GM19372 (cell line): ENCODE results near the gene PYHIN1.

ENCODE experiments used
- ATAC-seq: cut with Tn5 transposase; IDR thresholded peaks from one replicate; pipeline ENCODE4 v1.9.1; 2021; ENCODE audit warnings: mild to moderate bottlenecking, low read depth, moderate library complexity; ENCODE audit not compliant: unreplicated experiment

The PYHIN1 gene

DNA sequence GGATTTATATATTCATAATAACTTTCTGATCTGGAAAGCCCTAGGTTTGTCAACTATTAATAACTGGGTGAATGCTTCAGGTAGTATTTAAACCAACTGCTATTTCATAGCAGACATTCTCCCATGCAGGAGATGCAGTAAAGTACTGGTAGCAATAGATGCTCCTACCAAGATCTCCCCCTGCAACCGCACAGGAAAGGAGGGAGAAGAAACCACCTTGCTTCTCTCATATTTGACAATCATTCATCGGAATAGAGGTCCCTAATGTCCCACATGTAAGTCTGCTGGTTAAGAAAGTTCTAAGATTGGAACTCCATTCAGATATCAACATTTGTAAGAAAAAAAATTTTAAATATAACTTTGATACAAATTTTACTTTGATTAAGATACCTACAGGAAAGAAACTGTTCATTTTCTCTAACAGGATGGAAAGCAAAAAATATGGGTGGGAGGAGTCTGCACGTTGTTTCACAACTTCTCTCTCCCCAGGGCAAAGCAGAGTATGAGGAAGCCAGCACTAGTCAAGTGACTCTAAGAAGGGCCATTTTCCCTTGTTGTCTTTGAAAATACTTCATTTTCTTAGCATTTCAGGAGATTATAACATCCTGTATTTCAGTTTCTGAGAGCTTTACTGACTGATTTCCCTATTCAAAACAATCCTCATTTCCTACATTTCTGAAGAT is at the start of gene PYHIN1:
Gene PYHIN1 (plus strand): TSS at position 498 of the 683 bp plus-strand sequence. CDS start 5,359 bp downstream, outside the sequence.
- peak; percentile 64 for ATAC-seq

DNA sequence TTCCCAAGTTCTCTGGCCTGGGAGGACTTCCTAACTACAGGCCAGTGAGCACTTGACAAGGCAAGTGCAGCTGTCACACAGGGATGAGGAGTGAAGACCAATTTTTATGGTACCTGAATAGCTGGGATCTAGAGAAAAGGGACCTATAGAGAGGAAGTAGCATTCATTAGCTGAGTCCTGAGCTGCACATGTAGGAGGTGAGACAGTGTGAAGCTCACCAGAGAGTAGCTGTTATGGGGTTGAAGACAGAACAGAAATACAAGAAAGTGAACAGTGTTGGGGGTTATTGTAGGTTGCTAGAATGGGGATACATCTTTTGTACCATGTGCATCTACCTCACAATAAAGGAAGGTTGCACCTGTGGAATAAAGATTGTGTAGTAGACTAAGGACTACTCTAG is 37.7 kb upstream of the PYHIN1 start:
- no peak for ATAC-seq

DNA sequence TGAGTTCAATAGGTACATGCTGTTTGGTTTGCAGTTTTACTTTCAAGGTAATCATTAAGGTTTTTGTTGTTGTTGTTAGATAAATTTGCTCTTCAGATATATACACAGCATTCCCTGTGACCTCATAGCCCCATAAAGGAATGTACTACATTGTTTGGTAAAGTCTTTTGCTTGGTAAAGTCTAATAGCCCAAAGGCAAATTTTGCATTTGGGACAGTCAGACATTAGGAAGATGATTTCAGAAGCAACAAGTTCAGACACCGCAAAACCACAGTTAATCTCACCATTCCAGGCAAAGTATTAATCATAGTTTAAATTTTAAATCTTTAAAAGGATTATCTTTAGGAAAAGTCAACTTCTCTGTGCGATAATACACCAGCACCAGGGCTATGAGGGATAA is 32.6 kb upstream of the PYHIN1 start:
- ATAC-seq: no peak

DNA sequence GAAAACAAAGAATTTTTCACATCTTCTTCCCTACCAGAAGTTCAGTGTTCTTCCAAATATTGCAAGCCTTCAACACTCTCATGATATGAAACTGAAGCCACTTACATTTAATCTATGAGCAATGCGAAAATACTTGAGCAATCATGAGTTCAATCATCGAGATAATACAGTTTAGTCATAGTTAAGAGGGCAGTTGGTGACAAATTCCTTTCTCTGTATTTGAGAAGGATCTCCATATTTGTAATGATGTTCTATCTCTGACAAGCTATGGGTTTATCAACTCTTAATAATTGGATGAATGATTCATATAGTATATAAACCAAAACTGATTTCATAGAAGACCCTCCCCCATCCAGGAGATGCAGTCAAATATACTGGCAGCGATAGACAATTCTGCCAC is 29.7 kb upstream of the PYHIN1 start:
- no peak for ATAC-seq

DNA sequence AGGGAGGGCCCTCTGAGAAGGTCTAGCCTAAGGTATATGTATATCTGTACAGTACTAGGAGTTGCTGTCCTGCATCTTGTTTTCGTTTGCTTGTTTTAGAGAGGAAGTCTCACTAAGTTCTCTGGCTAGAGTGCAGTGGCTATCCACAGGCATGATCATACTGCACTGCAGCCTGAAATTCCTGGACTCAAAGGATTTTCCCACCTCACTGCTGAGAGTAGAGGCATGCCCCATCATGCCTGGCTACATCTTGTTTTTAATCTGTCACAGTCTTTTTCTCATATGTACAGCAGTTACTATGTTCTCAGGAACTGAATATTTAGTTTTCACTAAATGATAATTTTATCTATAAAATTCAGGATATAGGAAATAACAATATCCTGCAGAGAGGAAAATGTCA is 15.3 kb upstream of the PYHIN1 start:
- ATAC-seq: no peak

DNA sequence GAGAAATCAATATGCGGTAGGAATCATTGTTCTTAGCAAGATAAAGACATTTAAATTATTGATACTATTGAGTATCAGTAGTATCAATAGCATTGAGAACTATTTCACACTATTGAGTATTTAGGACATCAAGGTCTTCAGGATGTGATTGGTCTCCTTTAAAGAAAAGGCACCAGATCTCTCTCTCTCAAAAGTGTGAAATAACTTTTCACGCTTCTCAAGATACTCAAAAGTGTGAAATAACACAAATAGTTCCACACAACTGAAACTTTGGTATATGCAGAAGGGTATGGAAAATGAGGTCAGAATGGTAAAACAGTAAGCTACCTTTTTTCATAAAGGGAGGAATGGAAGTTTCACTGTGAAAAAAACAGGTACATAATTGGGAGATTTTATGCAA is 6.7 kb upstream of the PYHIN1 start:
- ATAC-seq: no peak

DNA sequence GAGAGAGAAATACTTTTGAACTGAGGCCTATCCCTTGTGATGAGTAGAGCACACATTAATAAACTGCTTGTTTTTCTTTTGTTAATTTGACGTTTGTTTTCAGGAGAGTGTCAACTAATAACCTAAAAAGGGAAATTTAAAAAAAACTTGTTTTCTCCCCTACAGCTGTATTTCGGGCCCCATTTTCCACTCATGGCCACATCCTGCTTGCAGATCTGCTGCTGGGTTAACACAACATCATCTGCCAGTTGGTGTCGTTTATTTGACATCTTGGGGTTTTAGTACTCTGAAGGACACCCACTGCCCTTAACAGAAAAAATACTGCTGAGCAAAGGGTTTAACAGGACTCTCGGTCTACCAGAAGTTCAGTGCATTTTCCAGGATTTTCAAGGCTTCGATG is 848 bp upstream of the PYHIN1 start:
- peak; percentile 66 for ATAC-seq

DNA sequence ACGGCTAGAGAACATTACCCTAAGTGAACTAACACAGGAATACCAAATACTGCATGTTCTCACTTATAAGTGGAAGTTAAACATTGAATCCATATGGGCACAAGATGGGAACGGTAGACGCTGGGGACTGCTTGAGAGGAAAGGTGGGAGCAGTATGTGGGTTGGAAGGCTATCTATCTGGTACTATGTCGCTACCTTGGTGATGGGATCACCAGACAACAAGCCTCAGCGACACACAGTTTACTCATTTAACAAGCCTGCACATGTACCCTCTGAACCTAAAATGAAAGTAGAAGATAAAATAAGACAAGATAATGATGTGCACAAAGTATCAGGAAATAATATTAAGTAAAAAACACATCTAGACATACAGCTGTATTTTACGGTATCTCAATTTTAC is 819 bp downstream of the PYHIN1 start:
- no peak for ATAC-seq

DNA sequence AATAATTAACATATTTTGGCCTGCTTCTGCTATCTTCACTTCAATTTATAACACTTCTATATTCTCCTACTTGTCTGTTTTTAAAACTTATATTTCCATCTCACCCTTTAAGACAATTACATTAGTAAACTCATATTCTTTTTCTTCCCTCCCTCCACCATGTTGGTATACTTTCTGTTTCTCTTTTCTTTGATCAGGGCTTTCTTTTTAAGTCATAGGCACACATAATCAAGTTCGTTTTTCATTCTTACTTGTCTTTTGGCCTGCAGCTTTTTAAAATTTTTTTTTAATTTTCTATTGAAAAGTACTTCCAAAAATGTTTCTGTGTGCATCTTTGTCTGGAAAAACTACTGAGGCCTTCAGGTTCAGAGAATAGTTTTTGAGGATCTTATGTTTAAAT is 2.3 kb downstream of the PYHIN1 start:
- no peak for ATAC-seq

DNA sequence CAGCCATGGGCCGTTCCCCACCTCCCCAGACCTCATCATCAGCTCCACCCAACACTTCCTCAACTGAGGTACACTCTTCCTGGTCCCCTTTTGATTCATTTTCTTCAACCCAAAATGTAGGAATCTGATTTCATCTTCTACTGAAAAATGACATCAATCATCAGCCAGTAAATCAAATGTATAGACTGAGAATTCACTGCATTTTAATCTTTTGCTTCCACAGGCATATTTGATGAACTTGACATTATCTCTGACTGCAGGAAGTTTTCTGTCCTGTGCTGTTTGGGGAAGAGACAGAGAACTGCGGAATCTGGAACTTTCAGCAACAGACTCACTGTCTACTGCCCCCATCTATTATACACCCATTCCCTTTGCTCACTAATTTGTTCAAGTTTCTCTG is 7.8 kb downstream of the PYHIN1 start:
- ATAC-seq: no peak

DNA sequence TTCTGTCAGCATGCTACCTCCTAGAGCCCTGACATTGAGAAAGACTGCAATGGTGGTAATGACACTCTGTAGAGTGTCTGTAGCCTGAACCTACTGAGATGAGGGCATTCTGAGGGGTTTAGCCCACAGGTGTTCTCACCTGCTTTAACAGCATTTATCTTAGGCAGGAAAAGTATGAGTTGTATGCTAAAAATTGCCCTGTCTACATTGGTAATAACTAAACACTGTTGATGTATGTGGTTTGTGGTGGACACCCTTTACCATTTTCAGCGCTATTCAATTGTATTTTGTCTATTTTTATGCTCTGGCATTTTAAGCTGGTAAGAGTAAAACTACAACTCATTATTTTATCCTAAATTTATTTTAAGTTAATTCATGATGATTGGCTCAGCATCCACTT is 10.0 kb downstream of the PYHIN1 start:
- ATAC-seq: no peak

DNA sequence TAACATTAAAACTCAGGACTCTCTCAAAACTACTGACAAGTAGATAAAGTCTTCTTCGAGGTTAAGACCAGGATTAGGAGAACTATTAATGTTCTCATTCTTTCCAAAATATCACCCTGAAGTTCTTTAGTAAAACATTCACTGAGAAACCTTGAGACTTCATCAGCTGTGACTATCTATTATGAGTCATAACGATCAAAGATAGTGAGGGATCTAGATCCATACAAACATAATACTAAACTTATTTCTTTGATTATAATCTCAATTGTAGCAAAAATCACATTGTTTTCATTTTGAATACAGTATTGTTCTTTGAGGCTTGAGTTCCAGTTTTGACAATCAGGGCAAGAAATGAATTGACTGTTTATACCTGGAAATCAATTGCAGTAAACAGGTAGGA is 11.1 kb downstream of the PYHIN1 start:
- no peak for ATAC-seq

DNA sequence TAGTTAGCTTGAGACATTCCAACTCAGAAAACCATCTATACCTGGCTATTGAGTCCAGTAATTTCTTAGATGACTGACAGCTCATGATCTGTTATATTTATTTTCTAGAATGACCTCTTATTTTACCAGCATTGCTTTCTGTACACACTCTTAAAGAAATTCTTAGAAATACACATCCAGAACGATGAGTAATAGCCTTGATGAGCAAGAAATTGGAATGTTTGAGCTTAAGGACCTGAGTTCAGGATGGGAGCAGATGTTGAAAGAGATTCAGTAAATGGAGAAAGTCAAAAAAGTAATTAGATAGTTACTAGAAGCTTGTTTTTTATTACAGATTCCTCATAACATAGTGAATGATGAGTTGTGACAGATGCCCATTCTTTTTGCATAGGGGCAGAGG is 11.7 kb downstream of the PYHIN1 start:
- no peak for ATAC-seq

DNA sequence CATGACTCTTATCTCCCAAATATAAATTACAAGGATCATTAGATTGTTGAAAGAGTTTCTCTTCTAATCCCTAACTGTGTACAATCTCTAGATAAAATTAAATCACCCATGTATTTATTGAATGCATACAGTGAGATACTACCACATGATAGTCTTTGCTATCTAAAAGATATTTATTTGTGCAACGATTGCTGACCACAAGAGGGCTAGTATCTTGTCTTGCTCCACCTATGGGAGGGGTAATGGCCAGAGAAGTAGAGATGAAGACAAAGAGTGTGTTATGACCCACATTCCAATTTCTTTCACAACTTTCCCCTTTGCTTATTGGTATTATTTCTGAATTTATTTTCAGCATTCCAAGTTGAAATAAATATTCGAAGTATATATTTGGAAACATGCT is 13.7 kb downstream of the PYHIN1 start:
- no peak for ATAC-seq

DNA sequence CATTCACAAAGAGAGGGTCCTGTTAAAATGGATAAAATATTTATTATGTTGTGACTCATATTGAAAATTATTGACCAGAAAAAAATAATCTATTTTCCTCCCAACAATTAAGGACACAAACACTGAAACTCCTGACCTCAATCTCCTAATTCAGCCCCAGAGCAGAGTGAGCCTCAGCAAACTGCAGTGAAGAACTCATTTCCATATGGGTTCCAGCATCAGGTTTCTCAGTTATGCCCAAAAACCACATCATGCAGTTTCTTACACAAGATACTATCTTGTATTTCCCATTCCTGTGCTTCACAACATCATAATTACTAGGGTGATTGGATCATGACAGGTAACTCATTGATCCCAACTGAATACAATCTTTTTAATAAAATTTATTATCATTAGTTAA is 15.4 kb downstream of the PYHIN1 start:
- no peak for ATAC-seq

DNA sequence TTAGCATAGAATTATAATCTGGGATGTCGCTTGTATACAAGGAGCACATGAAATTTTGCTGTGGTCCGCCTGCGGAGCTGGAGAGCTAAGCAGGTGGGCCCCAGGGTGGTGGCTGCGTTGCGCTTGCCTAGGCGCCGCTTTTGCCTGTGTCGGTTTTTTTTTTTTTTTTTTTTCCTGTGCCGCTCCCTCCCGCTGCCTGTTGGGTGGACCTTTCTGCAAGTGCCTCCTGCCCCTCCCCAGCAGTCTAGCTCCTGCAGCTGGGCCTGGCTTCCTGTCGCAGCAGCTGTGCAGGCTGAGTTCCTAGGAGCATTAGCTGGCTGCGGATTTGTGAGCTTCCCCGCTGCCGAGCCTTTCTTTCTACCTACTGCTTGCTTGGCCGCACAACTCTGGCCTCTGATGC is 20.6 kb downstream of the PYHIN1 start:
- ATAC-seq: peak; percentile 89

DNA sequence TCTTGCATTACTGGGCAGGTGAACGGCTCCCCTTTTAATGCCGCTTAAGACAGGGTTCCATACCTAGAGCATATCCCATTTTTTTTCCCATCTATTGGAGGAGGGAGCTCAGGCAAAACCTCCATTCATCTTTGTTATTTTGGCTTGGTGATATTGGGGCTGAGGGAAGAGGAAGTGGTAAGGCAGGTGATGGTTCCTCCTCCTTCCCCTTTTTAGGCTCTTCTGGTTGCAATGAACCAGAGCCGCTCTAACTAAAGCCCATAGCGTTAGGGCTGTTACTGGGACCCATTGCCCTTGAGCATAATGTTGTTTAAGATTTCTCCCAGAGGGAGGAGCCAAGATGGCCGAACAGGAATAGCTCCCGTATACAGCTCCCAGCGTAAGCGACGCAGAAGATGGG is 21.1 kb downstream of the PYHIN1 start:
- ATAC-seq: peak; percentile 77

DNA sequence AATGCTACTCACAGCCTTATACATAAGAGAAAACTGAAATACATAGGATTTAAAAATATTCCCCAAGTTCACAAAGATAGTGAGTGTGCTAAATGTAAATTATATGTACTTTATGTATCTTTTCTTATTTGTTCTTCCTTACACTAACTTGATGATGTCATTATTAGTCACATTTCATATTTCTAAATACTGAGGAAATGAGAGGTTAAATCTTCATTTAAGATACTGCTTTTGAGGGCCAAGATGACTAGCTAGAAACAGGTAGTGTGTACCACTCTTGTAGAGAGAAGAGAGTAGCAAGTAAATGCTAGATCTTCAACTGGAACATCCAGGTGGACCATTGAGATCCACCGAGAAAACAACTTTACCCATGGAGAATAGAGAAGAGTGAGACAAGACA is 29.8 kb downstream of the PYHIN1 start:
- ATAC-seq: no peak

DNA sequence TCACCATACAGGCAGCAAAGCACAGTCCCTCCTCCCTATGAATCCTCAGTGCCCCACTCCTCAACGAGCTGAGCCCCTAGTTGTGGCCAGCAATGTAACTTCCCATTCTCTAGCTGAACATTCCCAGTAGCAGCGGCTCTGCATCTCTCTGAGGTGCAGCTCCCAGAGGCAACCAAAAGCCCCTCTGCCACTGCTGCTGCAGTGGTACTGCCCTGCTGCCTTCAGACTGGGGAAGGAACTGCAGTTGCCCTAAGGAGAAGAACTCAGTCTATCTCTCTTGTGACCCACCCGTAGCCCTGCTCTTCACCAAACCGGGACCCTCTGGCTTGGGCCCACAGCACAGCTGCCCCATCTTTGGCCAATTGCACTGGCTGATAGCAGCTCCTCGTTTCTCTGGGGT is 31.6 kb downstream of the PYHIN1 start:
- ATAC-seq: no peak

DNA sequence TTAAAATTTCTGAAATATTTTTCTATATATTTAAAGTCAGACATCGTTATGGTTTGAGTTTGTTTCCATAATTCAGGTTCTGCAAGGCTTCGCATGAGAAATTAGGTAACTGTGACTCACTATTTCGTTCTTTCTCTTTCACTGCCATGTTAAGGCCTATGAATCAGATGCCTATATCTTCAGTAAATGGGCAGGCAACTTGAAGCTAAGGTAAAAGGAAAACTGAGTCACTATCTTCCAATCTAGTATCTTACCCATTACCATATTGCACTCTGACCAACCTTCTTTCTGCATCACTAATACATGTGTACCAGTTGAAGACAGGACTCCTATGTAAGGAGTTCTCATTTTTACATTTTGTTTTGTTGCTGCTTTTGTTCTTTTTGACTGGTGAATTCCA is 37.8 kb downstream of the PYHIN1 start:
- ATAC-seq: no peak

DNA sequence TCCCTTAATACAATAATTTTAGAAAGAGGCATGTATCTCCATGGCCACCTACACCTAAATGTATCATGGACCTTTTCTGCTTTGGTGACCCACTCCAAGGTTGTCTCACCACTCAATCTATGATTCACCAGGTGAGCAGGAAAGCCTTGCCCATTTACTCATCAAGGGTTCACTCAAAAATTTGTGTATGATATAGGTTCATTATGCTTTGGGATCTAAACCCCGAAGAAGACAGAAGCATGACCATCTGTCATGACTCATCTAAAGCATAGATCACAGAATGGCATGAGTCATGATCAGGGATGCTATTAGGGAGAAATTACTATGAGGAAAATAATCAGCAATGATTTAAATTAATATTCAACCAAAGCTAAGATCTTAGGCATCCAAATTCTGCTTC is 38.5 kb downstream of the PYHIN1 start:
- no peak for ATAC-seq

DNA sequence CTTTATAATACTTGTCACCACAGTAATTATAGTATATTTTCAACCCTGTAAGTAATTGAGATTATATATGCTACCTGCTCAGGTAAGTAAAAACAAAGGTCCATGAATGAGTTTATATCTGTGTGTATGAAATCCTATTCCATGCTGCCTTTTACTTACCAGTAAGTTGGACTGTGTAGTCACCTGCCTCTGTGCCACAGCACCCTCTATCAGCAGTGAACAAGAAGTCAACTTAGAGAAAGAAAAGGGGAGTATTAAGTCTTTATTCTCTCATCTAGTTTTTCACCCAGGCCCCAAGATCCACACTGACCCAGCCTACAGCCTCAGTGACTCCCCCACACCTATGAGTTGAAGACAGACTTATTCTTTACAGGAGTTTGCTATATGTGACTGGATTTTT is 41.5 kb downstream of the PYHIN1 start:
- no peak for ATAC-seq

DNA sequence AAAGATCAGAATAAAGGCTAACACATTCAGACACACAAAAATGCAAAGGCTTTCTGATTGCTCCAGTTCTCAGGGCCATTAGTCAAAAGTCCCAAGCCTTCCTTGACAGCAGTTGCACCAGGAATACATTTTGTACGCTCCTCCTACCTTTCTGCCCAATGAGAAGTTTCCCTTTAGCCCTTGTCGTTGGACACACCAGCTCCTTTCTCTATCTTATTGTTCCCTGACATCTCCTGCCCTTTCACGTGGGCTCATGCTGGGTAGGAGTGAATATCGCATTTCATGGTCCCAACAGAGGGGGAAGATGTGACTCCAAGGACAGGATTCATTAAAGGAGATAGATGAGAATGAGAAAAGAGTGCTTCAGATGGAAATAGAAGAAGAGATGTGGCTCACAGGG is 44.9 kb downstream of the PYHIN1 start:
- ATAC-seq: no peak
